DOHH2 (cell line): ENCODE measurements around the gene FOXP2.

ENCODE experiments used
- EZH2phosphoT487 ChIP-seq: fragments of 200-600 bp; sonication (generic); IDR thresholded peaks from 2 replicates; pipeline ENCODE4 v1.6.1; 2017; ENCODE audit warnings: borderline replicate concordance, mild to moderate bottlenecking, antibody characterized with exemption, low read length, moderate library complexity, mixed read lengths
- TF ChIP-seq, protein P1 (sequence below): fragments of 200-600 bp; sonication (generic); IDR thresholded peaks from one replicate; pipeline ENCODE4 v1.5.1; 2014; ENCODE audit warnings: antibody characterized with exemption, mild to moderate bottlenecking, low read depth, low read length; ENCODE audit not compliant: poor library complexity, severe bottlenecking

DNA sequence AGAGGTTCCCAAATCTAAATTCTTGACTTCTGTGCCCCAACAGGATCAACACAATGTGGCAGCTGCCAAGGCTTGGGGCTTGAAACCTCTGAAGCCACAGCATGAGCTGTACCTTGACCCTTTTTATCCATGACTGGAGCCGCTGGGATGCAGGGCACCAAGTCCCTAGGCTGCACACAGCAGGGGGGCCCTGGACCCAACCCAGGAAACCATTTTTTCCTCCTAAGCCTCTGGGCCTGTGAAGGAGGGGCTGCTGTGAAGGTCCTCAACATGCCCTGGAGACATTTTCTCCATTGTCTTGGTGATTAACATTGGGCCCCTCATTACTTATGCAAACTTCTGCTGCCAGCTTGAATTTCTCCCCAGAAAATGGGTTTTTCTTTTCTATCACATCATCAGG is 72.6 kb downstream of the FOXP2 start:
- TF ChIP-seq, protein P1, sequence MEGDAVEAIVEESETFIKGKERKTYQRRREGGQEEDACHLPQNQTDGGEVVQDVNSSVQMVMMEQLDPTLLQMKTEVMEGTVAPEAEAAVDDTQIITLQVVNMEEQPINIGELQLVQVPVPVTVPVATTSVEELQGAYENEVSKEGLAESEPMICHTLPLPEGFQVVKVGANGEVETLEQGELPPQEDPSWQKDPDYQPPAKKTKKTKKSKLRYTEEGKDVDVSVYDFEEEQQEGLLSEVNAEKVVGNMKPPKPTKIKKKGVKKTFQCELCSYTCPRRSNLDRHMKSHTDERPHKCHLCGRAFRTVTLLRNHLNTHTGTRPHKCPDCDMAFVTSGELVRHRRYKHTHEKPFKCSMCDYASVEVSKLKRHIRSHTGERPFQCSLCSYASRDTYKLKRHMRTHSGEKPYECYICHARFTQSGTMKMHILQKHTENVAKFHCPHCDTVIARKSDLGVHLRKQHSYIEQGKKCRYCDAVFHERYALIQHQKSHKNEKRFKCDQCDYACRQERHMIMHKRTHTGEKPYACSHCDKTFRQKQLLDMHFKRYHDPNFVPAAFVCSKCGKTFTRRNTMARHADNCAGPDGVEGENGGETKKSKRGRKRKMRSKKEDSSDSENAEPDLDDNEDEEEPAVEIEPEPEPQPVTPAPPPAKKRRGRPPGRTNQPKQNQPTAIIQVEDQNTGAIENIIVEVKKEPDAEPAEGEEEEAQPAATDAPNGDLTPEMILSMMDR: no peak
- no peak for TF ChIP-seq EZH2phosphoT487
